Measurements from ENCODE around the gene MBD4. TPM values are rescaled to one million over a fixed set of nuclear protein-coding genes. Genes with fewer than 3 reads are reported as not detected.

Gene MBD4
- total RNA-seq, 1 experiment from 2014 or later, result 11.4 TPM

- Histone ChIP-seq H3K79me2 (ENCODE audit: low read length) (no peaks in the 10 kb centered on the region), H3K9me2 (replicated peaks; ENCODE audit: low read length) (no peaks in the 10 kb centered on the region), H3K27ac (ENCODE audit: low read length) (no peak overlapping the region), H2AFZ (ENCODE audit: low read length) (no peak overlapping the region), H3K9me3 (ENCODE audit: low read length) (no peaks in the 10 kb centered on the region), H3K9ac (ENCODE audit: low read length) (no peak overlapping the region), H3F3A (ENCODE audit: low read length, unreplicated experiment) (no peaks in the 10 kb centered on the region), H3K4me2 (ENCODE audit: low read length) (no peak overlapping the region), H3K4me1 (ENCODE audit: insufficient read depth, low read length) (peaks cover 12% of the 10 kb centered on the region), H3K27me3 (ENCODE audit: low read length) (no peaks in the 10 kb centered on the region), H4K20me1 (ENCODE audit: low read length) (no peaks in the 10 kb centered on the region), H3K36me3 (ENCODE audit: low read depth, low read length) (no peaks in the 10 kb centered on the region), H3K4me3 (ENCODE audit: low read length) (no peak overlapping the region)
- ATAC-seq (no peak), DNase-seq (no peak)
- ChIA-PET CTCF (no interaction called here), POLR2A (ENCODE audit: unreplicated experiment) (no interaction called here)
- TF ChIP-seq EZH2 (IDR thresholded peaks at IDR 0.05; ENCODE audit: low read length, unreplicated experiment), result no peak
- TF ChIP-seq EZH2phosphoT487 (IDR thresholded peaks at IDR 0.05; ENCODE audit: borderline replicate concordance, low read length), result no peak
- intact Hi-C loops (cut with micrococcal nuclease), result no loop called here
- BruUV-seq (replicated peaks), result no TSS peak
Measured at GRCh38 chr3:129419476-129419875, 20.3 kb downstream of the MBD4 start.

- ATAC-seq, result no peak
- BruUV-seq (replicated peaks), result no TSS peak
Measured at GRCh38 chr3:129418041-129418973, 21.4 kb downstream of the MBD4 start.

GRCh38 chr3:129417326-129417725 lies 22.4 kb downstream of the MBD4 start:
- TF ChIP-seq EZH2 (IDR thresholded peaks at IDR 0.05; ENCODE audit: low read length, unreplicated experiment) (no peak), CTCF (conservative IDR thresholded peaks at IDR 0.05; ENCODE audit: low read depth, low read length) (no peak), EZH2phosphoT487 (IDR thresholded peaks at IDR 0.05; ENCODE audit: borderline replicate concordance, low read length) (no peak)
- Histone ChIP-seq H3K27me3 (ENCODE audit: low read length) (no peaks in the 10 kb centered on the region), H3K27ac (ENCODE audit: low read length) (no peak overlapping the region), H3F3A (ENCODE audit: low read length, unreplicated experiment) (no peaks in the 10 kb centered on the region), H3K79me2 (ENCODE audit: low read length) (no peaks in the 10 kb centered on the region), H2AFZ (ENCODE audit: low read length) (no peak overlapping the region), H3K9me2 (replicated peaks; ENCODE audit: low read length) (no peaks in the 10 kb centered on the region), H3K4me2 (ENCODE audit: low read length) (no peak overlapping the region), H3K4me1 (ENCODE audit: insufficient read depth, low read length) (peaks cover 21% of the 10 kb centered on the region; the same call in 1 of the 2 replicates), H3K9ac (ENCODE audit: low read length) (no peak overlapping the region), H4K20me1 (ENCODE audit: low read length) (no peaks in the 10 kb centered on the region), H3K4me3 (ENCODE audit: low read length) (no peak overlapping the region), H3K9me3 (ENCODE audit: low read length) (no peaks in the 10 kb centered on the region), H3K36me3 (ENCODE audit: low read depth, low read length) (no peaks in the 10 kb centered on the region)
- DNase-seq (no peak), ATAC-seq (no peak)
- POLR2A ChIA-PET (ENCODE audit: unreplicated experiment), result no interaction called here
- intact Hi-C loops (cut with micrococcal nuclease), result no loop called here
- CTCF ChIA-PET, result no interaction called here
- BruUV-seq (replicated peaks), result no TSS peak

More at GRCh38 chr3:129418041-129418973, 21.4 kb downstream of the MBD4 start:
- H2AFZ ChIP-seq (ENCODE audit: low read length), result no peak overlapping the region
- no peak overlapping the region for H3K4me2 ChIP-seq (ENCODE audit: low read length)
- H3K9me2 ChIP-seq (replicated peaks; ENCODE audit: low read length), result no peaks in the 10 kb centered on the region
- DNase-seq, result no peak
- no peaks in the 10 kb centered on the region for H3K27me3 ChIP-seq (ENCODE audit: low read length)
- H3F3A ChIP-seq (ENCODE audit: low read length, unreplicated experiment), result no peaks in the 10 kb centered on the region
- peaks cover 13% of the 10 kb centered on the region; the same call in 1 of the 2 replicates for H3K4me1 ChIP-seq (ENCODE audit: insufficient read depth, low read length)
- H3K9ac ChIP-seq (ENCODE audit: low read length), result no peak overlapping the region
- CTCF ChIA-PET, result no interaction called here
- no peaks in the 10 kb centered on the region for H3K79me2 ChIP-seq (ENCODE audit: low read length)
- H4K20me1 ChIP-seq (ENCODE audit: low read length), result no peaks in the 10 kb centered on the region
- no peaks in the 10 kb centered on the region for H3K9me3 ChIP-seq (ENCODE audit: low read length)
- no peak for TF ChIP-seq EZH2 (IDR thresholded peaks at IDR 0.05; ENCODE audit: low read length, unreplicated experiment)
- H3K27ac ChIP-seq (ENCODE audit: low read length), result no peak overlapping the region
- H3K4me3 ChIP-seq (ENCODE audit: low read length), result no peak overlapping the region
- POLR2A ChIA-PET (ENCODE audit: unreplicated experiment), result no interaction called here
- intact Hi-C loops (cut with micrococcal nuclease), result no loop called here
- H3K36me3 ChIP-seq (ENCODE audit: low read depth, low read length), result no peaks in the 10 kb centered on the region
